SK-N-SH (cell line): ENCODE data around the gene KRT3.

ENCODE experiments used
- CTCF ChIP-seq: fragments of 200-600 bp; sonication (generic); IDR thresholded peaks from 2 replicates; pipeline ENCODE4 v1.6.1; 2017; ENCODE audit warnings: antibody characterized with exemption, mild to moderate bottlenecking, moderate library complexity
- EP300 ChIP-seq, 2 experiments: IDR thresholded peaks; 2 replicates each; pipeline versions ENCODE4 v1.4.0 to v1.6.1; 2012; ENCODE audit warnings: borderline replicate concordance in 1 of 2, low read depth in 1 of 2, low read length in 1 of 2
- FOXJ3 ChIP-seq: sonication (generic); formaldehyde crosslinking; IDR thresholded peaks from 2 replicates; pipeline ENCODE4 v1.5.1; 2020; ENCODE audit warnings: mild to moderate bottlenecking, missing genetic modification reagents
- GABPA ChIP-seq: IDR thresholded peaks from 2 replicates; pipeline ENCODE4 v1.4.0; 2012; ENCODE audit warnings: low read depth, mild to moderate bottlenecking
- GATA2 ChIP-seq: sonication (generic); formaldehyde crosslinking; IDR thresholded peaks from 2 replicates; pipeline ENCODE4 v1.5.0; 2020; ENCODE audit warnings: mild to moderate bottlenecking, missing genetic modification reagents
- MAX ChIP-seq: IDR thresholded peaks from 2 replicates; pipeline ENCODE4 v1.4.0; 2012; ENCODE audit warnings: low read depth
- RAD21 ChIP-seq: IDR thresholded peaks from 2 replicates; pipeline ENCODE4 v1.6.1; 2012; ENCODE audit warnings: mild to moderate bottlenecking, low read length
- RFX5 ChIP-seq: IDR thresholded peaks from 2 replicates; pipeline ENCODE4 v1.6.1; 2012; ENCODE audit warnings: mild to moderate bottlenecking, improper control_type of control experiment, low read length
- SMC3 ChIP-seq: IDR thresholded peaks from 2 replicates; pipeline ENCODE4 v1.6.1; 2012; ENCODE audit warnings: low read depth, low read length, improper control_type of control experiment
- ZBTB33 ChIP-seq: IDR thresholded peaks from 2 replicates; pipeline ENCODE4 v1.4.0; 2012; ENCODE audit warnings: low read depth, borderline replicate concordance

GRCh38 chr12:52829986-52830770, 34.3 kb upstream of the KRT3 start:
- TF ChIP-seq GABPA (no peak), GATA2 (CRISPR knock-in tag) (no peak), CTCF (no peak), FOXJ3 (CRISPR knock-in tag) (no peak), ZBTB33 (no peak), MAX (no peak), SMC3 (no peak), EP300 (IDR thresholded peaks at IDR 0.05; ENCODE audit: borderline replicate concordance in 1 of 2, low read depth in 1 of 2, low read length in 1 of 2) (no peak), RAD21 (no peak), RFX5 (no peak)
